GM12891 (cell line): ENCODE measurements around the gene CORO1C. TPM values are rescaled to one million over a fixed set of nuclear protein-coding genes. Genes with fewer than 3 reads are reported as not detected.
"Not testable (repeated sequence)": the region's sequence is repeated elsewhere in the genome, so short reads cannot be mapped to it uniquely, and the experiment has no call there.

Source experiments
- DNase-seq: peaks from one replicate; pipeline ENCODE4 v3.0.0; 2011; ENCODE audit warnings: low spot score; ENCODE audit not compliant: insufficient read length
- FAIRE-seq: peaks from 2 replicates; lab custom pipeline; 2011; peaks lifted over from hg19 to GRCh38; lab: Jason Lieb, UNC
- PAX5 ChIP-seq: IDR thresholded peaks from 2 replicates; pipeline ENCODE4 v1.6.1; 2011; ENCODE audit warnings: low read length, moderate library complexity, mild to moderate bottlenecking; ENCODE audit not compliant: insufficient read depth, severe bottlenecking
- POLR2A ChIP-seq: IDR thresholded peaks from 2 replicates; pipeline ENCODE4 v1.6.1; 2011; ENCODE audit warnings: low read depth, low read length, control low read depth
- POLR2AphosphoS5 ChIP-seq: IDR thresholded peaks from 2 replicates; pipeline ENCODE4 v1.6.1; 2011; ENCODE audit warnings: low read depth, low read length, control low read depth
- POU2F2 ChIP-seq: IDR thresholded peaks from 2 replicates; pipeline ENCODE4 v1.6.1; 2011; ENCODE audit warnings: low read depth, mild to moderate bottlenecking, control low read depth, low read length, moderate library complexity
- SPI1 ChIP-seq: IDR thresholded peaks from 2 replicates; pipeline ENCODE4 v1.6.1; 2011; ENCODE audit warnings: low read depth, low read length, control low read depth
- TAF1 ChIP-seq: IDR thresholded peaks from 2 replicates; pipeline ENCODE4 v1.6.1; 2011; ENCODE audit warnings: low read depth, low read length, control low read depth
- polyA plus RNA-seq: library from polyadenylated mRNA; unstranded; fragments of >200 nt; gene quantifications from one replicate; pipeline ENCODE4 v1.2.1, GENCODE V29; 2012; ENCODE audit warnings: low read depth, missing spikeins, inconsistent platforms; ENCODE audit not compliant: missing spikeins

The CORO1C gene
- 61.9 TPM for polyA plus RNA-seq

- peak; percentile 88 for DNase-seq
These were observed at the start of gene CORO1C for GRCh38 chr12:108731105-108731865. CORO1C (minus strand) TSS chr12:108731518; CDS start chr12:108701318, 30,200 bp downstream.

GRCh38 chr12:108779998-108780688 is 48.8 kb upstream of the CORO1C start:
- TF ChIP-seq PAX5 (no peak), POU2F2 (no peak), SPI1 (no peak), POLR2AphosphoS5 (no peak), POLR2A (no peak), TAF1 (no peak)
- FAIRE-seq: no peak
- no peak for DNase-seq

More at GRCh38 chr12:108731105-108731865, at the start of gene CORO1C:
- FAIRE-seq: peak; percentile 98
- peak; percentile 36; the same call in 1 of the 2 replicates for TF ChIP-seq SPI1
- TF ChIP-seq POLR2A: peak; percentile 32; the same call in 1 of the 2 replicates
- peak; percentile 62; the same call in 1 of the 2 replicates for TF ChIP-seq POU2F2
- TF ChIP-seq TAF1: peak; percentile 92
- TF ChIP-seq POLR2AphosphoS5: 0 out of 2 replicates have a peak, but pooled peaks have one; percentile 29
- no peak for TF ChIP-seq PAX5

- FAIRE-seq (no peak), DNase-seq (no peak)
- TF ChIP-seq POLR2AphosphoS5 (no peak), PAX5 (no peak), SPI1 (no peak), POLR2A (no peak), TAF1 (no peak), POU2F2 (no peak)
These were observed 46.7 kb upstream of the CORO1C start for GRCh38 chr12:108778053-108778452.

- TF ChIP-seq PAX5 (no peak), POLR2A (no peak), TAF1 (no peak), POU2F2 (no peak), SPI1 (no peak), POLR2AphosphoS5 (no peak)
- FAIRE-seq (no peak), DNase-seq (no peak)
These were observed 45.8 kb upstream of the CORO1C start for GRCh38 chr12:108777156-108777555.

- DNase-seq (no peak), FAIRE-seq (peak; percentile 26)
- no peak for TF ChIP-seq POLR2A
- no peak for TF ChIP-seq SPI1
- no peak for TF ChIP-seq POU2F2
- no peak for TF ChIP-seq POLR2AphosphoS5
- TF ChIP-seq PAX5: no peak
- no peak for TF ChIP-seq TAF1
These were observed 42.8 kb upstream of the CORO1C start for GRCh38 chr12:108773798-108774788.

- DNase-seq (no peak), FAIRE-seq (peak; percentile 90)
- TF ChIP-seq PAX5: no peak
- TF ChIP-seq POLR2AphosphoS5: no peak
- TF ChIP-seq POU2F2: peak; percentile 35; the same call in 1 of the 2 replicates
- TF ChIP-seq POLR2A: no peak
These were observed 41.8 kb upstream of the CORO1C start for GRCh38 chr12:108772891-108773797.

GRCh38 chr12:108772247-108772646 is 40.9 kb upstream of the CORO1C start:
- DNase-seq (peak; percentile 64), FAIRE-seq (peak; percentile 74)

GRCh38 chr12:108771835-108772234 is 40.5 kb upstream of the CORO1C start:
- not testable (repeated sequence) for FAIRE-seq

More at GRCh38 chr12:108772247-108772646, 40.9 kb upstream of the CORO1C start:
- TF ChIP-seq PAX5 (no peak), POLR2AphosphoS5 (no peak), TAF1 (no peak), POU2F2 (0 out of 2 replicates have a peak, but pooled peaks have one; percentile 11), SPI1 (peak; percentile 97), POLR2A (no peak)

More at GRCh38 chr12:108771835-108772234, 40.5 kb upstream of the CORO1C start:
- DNase-seq: not testable (repeated sequence)
